ENCODE measurements around the gene TMEM156.
A peak's percentile ranks its signal among the peaks of the same experiment; 100 is the strongest.

TMEM156 gene

GRCh38 chr4:39062094-39062769 lies 30.0 kb upstream of the TMEM156 start, which contains the start of gene KLHL5:
KLHL5 (plus strand) TSS chr4:39062232; CDS start chr4:39062653, 421 bp downstream.
- H3K27ac ChIP-seq (ENCODE audit: low read depth, low read length) = no peak within 1 kb of the TSS
- no peak within 1 kb of the TSS for H3K9ac ChIP-seq (ENCODE audit: low read length)
- no peak within 1 kb of the TSS for H2BK5ac ChIP-seq (ENCODE audit: low read depth, low read length, poor library complexity)
- no peak within 1 kb of the TSS for H4K8ac ChIP-seq (ENCODE audit: low read depth, low read length)
- H4K12ac ChIP-seq (ENCODE audit: low read depth, low read length) = no peak within 1 kb of the TSS
- no peak within 1 kb of the TSS for H4K91ac ChIP-seq (ENCODE audit: low read depth, low read length)
- no peak within 1 kb of the TSS for H3K18ac ChIP-seq (ENCODE audit: low read length)
- H3K79me1 ChIP-seq (ENCODE audit: low read length) = no peaks in the 10 kb centered on the region
- no peak within 1 kb of the TSS for H3K23ac ChIP-seq (ENCODE audit: low read length)
- H3K36me3 ChIP-seq (ENCODE audit: control insufficient read depth in 1 of 2, insufficient read depth in 2 of 2, low read length in 2 of 2) = no peaks in the 10 kb centered on the region
- H3K14ac ChIP-seq (ENCODE audit: low read length) = no peak within 1 kb of the TSS
- no peak within 1 kb of the TSS for H2BK120ac ChIP-seq (ENCODE audit: insufficient read depth, low read length, poor library complexity)
- H3K9me3 ChIP-seq (ENCODE audit: insufficient read depth, low read depth, low read length) = no peaks in the 10 kb centered on the region
- WGBS (ENCODE audit: extremely low coverage, insufficient coverage, insufficient read length) = no CpG with 5 or more reads among the region's 7 CpGs
- H3K4ac ChIP-seq (ENCODE audit: low read depth, low read length) = no peak within 1 kb of the TSS
- H3K79me2 ChIP-seq (ENCODE audit: control insufficient read depth, insufficient read depth, low read length, poor library complexity) = no peaks in the 10 kb centered on the region
- DNase-seq = no peak
- H3K27me3 ChIP-seq (ENCODE audit: insufficient read depth, low read length) = no peaks in the 10 kb centered on the region
- peak within 1 kb of the TSS; percentile 59 for H3K4me2 ChIP-seq (ENCODE audit: low read length)
- no peak within 1 kb of the TSS for H3K4me3 ChIP-seq (ENCODE audit: low read depth, low read length)
- peaks cover 0 to 5% of the 10 kb centered on the region in 2 experiments for H3K4me1 ChIP-seq (ENCODE audit: control insufficient read depth in 1 of 2, insufficient read depth in 2 of 2, low read length in 2 of 2)
- H2AK5ac ChIP-seq (ENCODE audit: low read length) = no peak within 1 kb of the TSS
- H2AFZ ChIP-seq (ENCODE audit: insufficient read depth, low read length, poor library complexity) = no peak within 1 kb of the TSS
- no peak within 1 kb of the TSS for H2BK12ac ChIP-seq (ENCODE audit: low read length)

- H4K91ac ChIP-seq (ENCODE audit: low read depth, low read length) = no peak overlapping the region
- H4K12ac ChIP-seq (ENCODE audit: low read depth, low read length) = no peak overlapping the region
- H4K8ac ChIP-seq (ENCODE audit: low read depth, low read length) = no peak overlapping the region
These were observed 29.2 kb upstream of the TMEM156 start for GRCh38 chr4:39061457-39061856.

GRCh38 chr4:39056023-39056422 lies 23.8 kb upstream of the TMEM156 start:
- H3K79me1 ChIP-seq (ENCODE audit: low read length) = no peaks in the 10 kb centered on the region
- H3K4ac ChIP-seq (ENCODE audit: low read depth, low read length) = no peak overlapping the region
- H3K23ac ChIP-seq (ENCODE audit: low read length) = no peak overlapping the region
- no peak overlapping the region for H2AFZ ChIP-seq (ENCODE audit: insufficient read depth, low read length, poor library complexity)
- H3K27ac ChIP-seq (ENCODE audit: low read depth, low read length) = no peak overlapping the region
- no peaks in the 10 kb centered on the region for H3K4me1 ChIP-seq (ENCODE audit: control insufficient read depth in 1 of 2, insufficient read depth in 2 of 2, low read length in 2 of 2)
- no peak overlapping the region for H2BK5ac ChIP-seq (ENCODE audit: low read depth, low read length, poor library complexity)
- no peak overlapping the region for H2AK5ac ChIP-seq (ENCODE audit: low read length)
- H2BK12ac ChIP-seq (ENCODE audit: low read length) = no peak overlapping the region
- no peak overlapping the region for H4K91ac ChIP-seq (ENCODE audit: low read depth, low read length)
- H3K4me3 ChIP-seq (ENCODE audit: low read depth, low read length) = no peak overlapping the region
- no peaks in the 10 kb centered on the region for H3K9me3 ChIP-seq (ENCODE audit: insufficient read depth, low read depth, low read length)
- H3K36me3 ChIP-seq (ENCODE audit: control insufficient read depth in 1 of 2, insufficient read depth in 2 of 2, low read length in 2 of 2) = no peaks in the 10 kb centered on the region
- H4K8ac ChIP-seq (ENCODE audit: low read depth, low read length) = no peak overlapping the region
- H3K27me3 ChIP-seq (ENCODE audit: insufficient read depth, low read length) = no peaks in the 10 kb centered on the region
- H3K9ac ChIP-seq (ENCODE audit: low read length) = no peak overlapping the region
- no peak overlapping the region for H3K14ac ChIP-seq (ENCODE audit: low read length)
- H3K4me2 ChIP-seq (ENCODE audit: low read length) = no peak overlapping the region
- no peak overlapping the region for H3K18ac ChIP-seq (ENCODE audit: low read length)
- H2BK120ac ChIP-seq (ENCODE audit: insufficient read depth, low read length, poor library complexity) = no peak overlapping the region
- H3K79me2 ChIP-seq (ENCODE audit: control insufficient read depth, insufficient read depth, low read length, poor library complexity) = no peaks in the 10 kb centered on the region
- H4K12ac ChIP-seq (ENCODE audit: low read depth, low read length) = no peak overlapping the region
- WGBS (ENCODE audit: extremely low coverage, insufficient coverage, insufficient read length) = no CpG with 5 or more reads among the region's 5 CpGs
- DNase-seq = no peak

More at GRCh38 chr4:39061457-39061856, 29.2 kb upstream of the TMEM156 start:
- no peaks in the 10 kb centered on the region for H3K36me3 ChIP-seq (ENCODE audit: control insufficient read depth in 1 of 2, insufficient read depth in 2 of 2, low read length in 2 of 2)
- no peak for DNase-seq
- H2BK5ac ChIP-seq (ENCODE audit: low read depth, low read length, poor library complexity) = no peak overlapping the region
- H3K79me2 ChIP-seq (ENCODE audit: control insufficient read depth, insufficient read depth, low read length, poor library complexity) = no peaks in the 10 kb centered on the region
- no peak overlapping the region for H3K9ac ChIP-seq (ENCODE audit: low read length)
- no peak overlapping the region for H3K14ac ChIP-seq (ENCODE audit: low read length)
- no peak overlapping the region for H3K18ac ChIP-seq (ENCODE audit: low read length)
- peaks cover 0 to 5% of the 10 kb centered on the region in 2 experiments for H3K4me1 ChIP-seq (ENCODE audit: control insufficient read depth in 1 of 2, insufficient read depth in 2 of 2, low read length in 2 of 2)
- H3K4ac ChIP-seq (ENCODE audit: low read depth, low read length) = no peak overlapping the region
- no peaks in the 10 kb centered on the region for H3K9me3 ChIP-seq (ENCODE audit: insufficient read depth, low read depth, low read length)
- no peaks in the 10 kb centered on the region for H3K79me1 ChIP-seq (ENCODE audit: low read length)
- no peak overlapping the region for H3K23ac ChIP-seq (ENCODE audit: low read length)
- H3K4me2 ChIP-seq (ENCODE audit: low read length) = no peak overlapping the region
- no peak overlapping the region for H2BK12ac ChIP-seq (ENCODE audit: low read length)
- H3K4me3 ChIP-seq (ENCODE audit: low read depth, low read length) = no peak overlapping the region
- no peaks in the 10 kb centered on the region for H3K27me3 ChIP-seq (ENCODE audit: insufficient read depth, low read length)
- no peak overlapping the region for H2BK120ac ChIP-seq (ENCODE audit: insufficient read depth, low read length, poor library complexity)
- no peak overlapping the region for H2AK5ac ChIP-seq (ENCODE audit: low read length)
- no CpG with 5 or more reads among the region's 1 CpG for WGBS (ENCODE audit: extremely low coverage, insufficient coverage, insufficient read length)
- no peak overlapping the region for H3K27ac ChIP-seq (ENCODE audit: low read depth, low read length)
- no peak overlapping the region for H2AFZ ChIP-seq (ENCODE audit: insufficient read depth, low read length, poor library complexity)

GRCh38 chr4:39054497-39054896 lies 22.3 kb upstream of the TMEM156 start:
- WGBS (ENCODE audit: extremely low coverage, insufficient coverage, insufficient read length) = no CpG with 5 or more reads among the region's 3 CpGs
- Histone ChIP-seq H3K27ac (ENCODE audit: low read depth, low read length) (no peak overlapping the region), H3K14ac (ENCODE audit: low read length) (no peak overlapping the region), H3K4me2 (ENCODE audit: low read length) (no peak overlapping the region), H3K9ac (ENCODE audit: low read length) (no peak overlapping the region), H3K4me1 (ENCODE audit: control insufficient read depth in 1 of 2, insufficient read depth in 2 of 2, low read length in 2 of 2) (no peaks in the 10 kb centered on the region), H4K91ac (ENCODE audit: low read depth, low read length) (no peak overlapping the region), H3K18ac (ENCODE audit: low read length) (no peak overlapping the region), H3K4ac (ENCODE audit: low read depth, low read length) (no peak overlapping the region), H3K9me3 (ENCODE audit: insufficient read depth, low read depth, low read length) (no peaks in the 10 kb centered on the region), H2BK12ac (ENCODE audit: low read length) (no peak overlapping the region), H2BK120ac (ENCODE audit: insufficient read depth, low read length, poor library complexity) (no peak overlapping the region), H3K79me2 (ENCODE audit: control insufficient read depth, insufficient read depth, low read length, poor library complexity) (no peaks in the 10 kb centered on the region), H2AFZ (ENCODE audit: insufficient read depth, low read length, poor library complexity) (no peak overlapping the region), H3K36me3 (ENCODE audit: control insufficient read depth in 1 of 2, insufficient read depth in 2 of 2, low read length in 2 of 2) (no peaks in the 10 kb centered on the region), H4K8ac (ENCODE audit: low read depth, low read length) (no peak overlapping the region), H3K4me3 (ENCODE audit: low read depth, low read length) (no peak overlapping the region), H2BK5ac (ENCODE audit: low read depth, low read length, poor library complexity) (no peak overlapping the region), H3K23ac (ENCODE audit: low read length) (no peak overlapping the region), H4K12ac (ENCODE audit: low read depth, low read length) (no peak overlapping the region), H2AK5ac (ENCODE audit: low read length) (no peak overlapping the region), H3K79me1 (ENCODE audit: low read length) (no peaks in the 10 kb centered on the region), H3K27me3 (ENCODE audit: insufficient read depth, low read length) (no peaks in the 10 kb centered on the region)
- DNase-seq = no peak

Data from trophoblast cell (in vitro differentiated cells and primary cell).